GM12878 (cell line): ENCODE data around the gene KCNV2.

Experiments
- CEBPB ChIP-seq, 2 experiments: fragments of 150-350 bp in 1 of 2; IDR thresholded peaks; 2 replicates each; pipeline ENCODE4 v1.6.1; 2012 to 2014; ENCODE audit warnings: low read depth in 2 of 2, low read length in 2 of 2, borderline replicate concordance in 1 of 2, inconsistent platforms in 1 of 2
- CTCF ChIP-seq, 3 experiments: IDR thresholded peaks in 2 of 3; conservative IDR thresholded peaks in 1 of 3; 2 replicates each; pipeline ENCODE4 v1.5.1; 2011; ENCODE audit warnings: low read depth in 3 of 3, low read length in 3 of 3, mild to moderate bottlenecking in 3 of 3, control low read depth in 2 of 3, moderate library complexity in 2 of 3, inconsistent platforms in 1 of 3, mixed read lengths in 1 of 3; ENCODE audit not compliant: control insufficient read depth in 2 of 3, insufficient read depth in 1 of 3; ENCODE audit errors: extremely low read depth in 1 of 3
- HCFC1 ChIP-seq: fragments of 150-350 bp; IDR thresholded peaks from 2 replicates; pipeline ENCODE4 v1.6.1; 2014; ENCODE audit warnings: low read length
- KLF5 ChIP-seq: fragments of 450-650 bp; IDR thresholded peaks from 2 replicates; pipeline ENCODE4 v1.6.1; 2014; ENCODE audit warnings: mild to moderate bottlenecking; ENCODE audit not compliant: partially characterized antibody
- NFYB ChIP-seq: IDR thresholded peaks from 2 replicates; pipeline ENCODE4 v1.6.1; 2011; ENCODE audit warnings: low read depth, mild to moderate bottlenecking, low read length, improper control_type of control experiment, moderate library complexity; ENCODE audit not compliant: insufficient read depth
- NRF1 ChIP-seq: conservative IDR thresholded peaks from 2 replicates; pipeline ENCODE4 v1.6.1; 2011; ENCODE audit warnings: mild to moderate bottlenecking, low read depth, low read length, improper control_type of control experiment
- PRDM15 ChIP-seq: fragments of 450-650 bp; formaldehyde crosslinking; IDR thresholded peaks from 2 replicates; pipeline ENCODE4 v1.4.0; 2020; ENCODE audit warnings: mild to moderate bottlenecking, moderate library complexity
- SIN3A ChIP-seq: IDR thresholded peaks from 2 replicates; pipeline ENCODE4 v1.6.1; 2012; ENCODE audit warnings: low read depth, low read length, improper control_type of control experiment

- TF ChIP-seq HCFC1 = no peak
- TF ChIP-seq CTCF (IDR thresholded peaks at IDR 0.05 in 2 of 3, conservative IDR thresholded peaks at IDR 0.05 in 1 of 3; ENCODE audit: control insufficient read depth in 2 of 3, extremely low read depth in 1 of 3, insufficient read depth in 1 of 3, low read depth in 3 of 3, low read length in 3 of 3) = no peak
- TF ChIP-seq SIN3A = no peak
- TF ChIP-seq PRDM15 (CRISPR knock-in tag) = no peak
- no peak for TF ChIP-seq KLF5
- TF ChIP-seq NFYB = no peak
- no peak for TF ChIP-seq NRF1
- no peak for TF ChIP-seq CEBPB (IDR thresholded peaks at IDR 0.05; ENCODE audit: borderline replicate concordance in 1 of 2, low read depth in 2 of 2, low read length in 2 of 2)
Measured at GRCh38 chr9:2686911-2687310, 30.4 kb upstream of the KCNV2 start.
